ENCODE data around the gene LIMK1. TPM values are rescaled to one million over a fixed set of nuclear protein-coding genes. Genes with fewer than 3 reads are reported as not detected.
A peak's percentile ranks its signal among the peaks of the same experiment; 100 is the strongest.

The LIMK1 gene
- total RNA-seq (2016; rRNA removed; fragmentation: Illumina TruSeq; extraction: Trizol) = 8.2 and 8.9 TPM in 2 replicates
- 4.6 and 5.6 TPM in 2 replicates for total RNA-seq (2016; cell fraction: cytosol; rRNA removed; fragmentation: Illumina TruSeq; extraction: Trizol; ENCODE audit: low read depth)
- total RNA-seq (2016; cell fraction: insoluble cytoplasmic fraction; rRNA removed; fragmentation: Illumina TruSeq; extraction: Trizol) = 6.7 and 8.6 TPM in 2 replicates
- 16.3 and 16.4 TPM in 2 replicates for total RNA-seq (2016; cell fraction: membrane; rRNA removed; fragmentation: Illumina TruSeq; extraction: Trizol)
- total RNA-seq (2016; cell fraction: nucleus; rRNA removed; fragmentation: Illumina TruSeq; extraction: Trizol) = 6.6 TPM in 2 replicates
- 18.8 and 22.5 TPM in 2 replicates for polyA plus RNA-seq (2011; rRNA removed)
- polyA plus RNA-seq (2011; cell fraction: cytosol; rRNA removed) = 12.2 and 13.7 TPM in 2 replicates
- polyA plus RNA-seq (2011; cell fraction: nucleus; rRNA removed) = 28.7 and 31.1 TPM in 2 replicates
- polyA plus RNA-seq (2012) = 8.3 and 10.9 TPM in 2 replicates
- 7.5 and 8.7 TPM in 2 replicates for polyA plus RNA-seq (2016; cell fraction: cytosol; fragmentation: Illumina TruSeq; extraction: Trizol; ENCODE audit: low read depth)
- 10.6 and 14.3 TPM in 2 replicates for polyA plus RNA-seq (2016; cell fraction: insoluble cytoplasmic fraction; fragmentation: Illumina TruSeq; extraction: Trizol; ENCODE audit: low read depth)
- polyA plus RNA-seq (2016; cell fraction: membrane; fragmentation: Illumina TruSeq; extraction: Trizol; ENCODE audit: low read depth) = 18.8 and 20.9 TPM in 2 replicates
- polyA plus RNA-seq (2016; cell fraction: nucleus; fragmentation: Illumina TruSeq; extraction: Trizol; ENCODE audit: insufficient read depth, low read depth) = 14.4 and 15.5 TPM in 2 replicates
- 36.5 and 57.3 TPM in 2 replicates for polyA minus RNA-seq (2011; rRNA and poly(A)+ RNA removed; ENCODE audit: low replicate concordance)
- 10.0 and 11.6 TPM in 2 replicates for polyA minus RNA-seq (2011; cell fraction: cytosol; rRNA and poly(A)+ RNA removed)
- polyA minus RNA-seq (2011; cell fraction: nucleus; rRNA and poly(A)+ RNA removed) = 4.1 and 4.8 TPM in 2 replicates
- Bru-seq, nascent RNA = percentile 39 among the genes with signal in this experiment
- BruChase-seq, experiment 1, labeled RNA remaining after a 6-hour chase = percentile 53 among the genes with signal in this experiment
- percentile 41 among the genes with signal in this experiment for BruChase-seq, experiment 2, labeled RNA remaining after a 2-hour chase
- long read RNA-seq, experiment 1, partial matches to known transcripts = 0 of 1 reads
- long read RNA-seq, experiment 1, other reads (novel, unspliced or antisense) = 1 of 1 reads
- long read RNA-seq, experiment 2, transcript LIMK1-201 (16 exons, 3,219 nt) = major isoform, 15 of 41 reads
- long read RNA-seq, experiment 2, partial matches to known transcripts = 16 of 41 reads
- long read RNA-seq, experiment 2, other reads (novel, unspliced or antisense) = 10 of 41 reads

- peak within 1 kb of the TSS; percentile 62 for H3K9ac ChIP-seq (ENCODE audit: insufficient read depth, low read depth, low read length)
- H3K27ac ChIP-seq (ENCODE audit: extremely low read length, insufficient read depth, low read length) = no peak within 1 kb of the TSS
- no peaks in the 10 kb centered on the region for H3K27me3 ChIP-seq (ENCODE audit: control insufficient read depth in 1 of 2, insufficient read depth in 2 of 2, low read length in 2 of 2)
- BruUV-seq (replicated peaks) = no TSS peak
- H3K79me2 ChIP-seq (ENCODE audit: insufficient read depth, low read length) = no peaks in the 10 kb centered on the region
- H3K4me3 ChIP-seq (replicated peaks in 1 of 3; ENCODE audit: insufficient read depth in 1 of 3, low read depth in 2 of 3, low read length in 3 of 3) = peak within 1 kb of the TSS; percentile 66 to 72 (median 68)
- WGBS (ENCODE audit: low lambda C conversion rate) = 8% methylated on average over 28 of the region's 71 CpGs
- ChIA-PET POLR2A (interaction anchor here (1.4 kb wide), 2 partner anchors 92 to 209 kb away, joined by 4 to 5 read pairs; no protein-coding TSS in a partner anchor), CTCF (ENCODE audit: low intra/inter-chr PET ratio, low total read pairs) (no interaction called here)
- H2AFZ ChIP-seq (ENCODE audit: low read length) = no peak within 1 kb of the TSS
- H3K4me2 ChIP-seq (ENCODE audit: low read depth, low read length) = peak within 1 kb of the TSS; percentile 90
- ATAC-seq = peak; percentile 81
- peaks cover 18% of the 10 kb centered on the region for H3K4me1 ChIP-seq (ENCODE audit: insufficient read depth, low read length)
- intact Hi-C loops (cut with micrococcal nuclease; ENCODE audit: unreplicated experiment) (no loop called here), in situ Hi-C loops (cut with HindIII; ENCODE audit: extremely low pct_ligation_motif_present, low pct_unique_long_range_greater_than_20kb) (no loop called here)
- peak; percentile 62 for DNase-seq (ENCODE audit: low spot score)
- no peaks in the 10 kb centered on the region for H4K20me1 ChIP-seq (ENCODE audit: insufficient read depth, low read length)
- H3K36me3 ChIP-seq (replicated peaks in 1 of 2; ENCODE audit: control insufficient read depth in 1 of 2, insufficient read depth in 2 of 2, low read length in 2 of 2) = no peaks in the 10 kb centered on the region
- H3K9me3 ChIP-seq (ENCODE audit: low read length) = no peaks in the 10 kb centered on the region
- no peak for FAIRE-seq
- peak; percentile 36; the same call in 1 of the 2 replicates for TF ChIP-seq BCL3 (CRISPR knock-in tag; IDR thresholded peaks at IDR 0.05)
- TF ChIP-seq HBP1 (CRISPR knock-in tag; IDR thresholded peaks at IDR 0.05; ENCODE audit: low read depth) = peak; percentile 96
- TF ChIP-seq KLF16 (CRISPR knock-in tag; IDR thresholded peaks at IDR 0.05) = no peak
- peak; percentile 66 for TF ChIP-seq ZNF687 (CRISPR knock-in tag; IDR thresholded peaks at IDR 0.05)
- TF ChIP-seq YY1 (IDR thresholded peaks at IDR 0.05; ENCODE audit: insufficient read depth, insufficient replicate concordance, low read depth, low read length) = peak; percentile 26
- TF ChIP-seq SIN3A (IDR thresholded peaks at IDR 0.05; ENCODE audit: borderline replicate concordance, low read depth, low read length) = peak; percentile 75; the same call in 1 of the 2 replicates
- TF ChIP-seq ZNF720 (CRISPR knock-in tag; IDR thresholded peaks at IDR 0.05) = no peak
- TF ChIP-seq FOXO4 (CRISPR knock-in tag; conservative IDR thresholded peaks at IDR 0.05) = 0 out of 2 replicates have a peak, but pooled peaks have one; percentile 59
These were observed at the start of gene LIMK1 for GRCh38 chr7:74083117-74083876. Gene LIMK1 (plus strand): TSS chr7:74083804. CDS start chr7:74083991, 187 bp downstream.

Measured in HepG2 (cell line).